Endothelial cell of umbilical vein (primary cell): ENCODE data around the gene ACLY. TPM values are rescaled to one million over a fixed set of nuclear protein-coding genes. Genes with fewer than 3 reads are reported as not detected.

ENCODE experiments used
- BruUV-seq: library from RNA; stranded (reverse); fragments of 400-500 nt; replicated peaks from 2 replicates; lab custom pipeline; 2021; lab: Mats Ljungman, UMichigan
- CTCF ChIA-PET: fragments of 300-600, 350-600 bp; sonication (Branson Sonifier 250); formaldehyde crosslinking; loops from one replicate; lab custom pipeline; 2021; ENCODE audit warnings: antibody characterized with exemption, inconsistent platforms; lab: Charles Lee
- POLR2A ChIA-PET: fragments of 300-600, 350-600 bp; sonication (Branson Sonifier 250); formaldehyde crosslinking; loops from one replicate; lab custom pipeline; 2021; ENCODE audit warnings: antibody characterized with exemption, inconsistent platforms; lab: Charles Lee
- DNase-seq: peaks from one replicate; pipeline ENCODE4 v3.0.0-alpha.2; 2011; ENCODE audit warnings: low read depth, low spot score
- FAIRE-seq: peaks from 2 replicates; lab custom pipeline; 2011; peaks lifted over from hg19 to GRCh38; lab: Jason Lieb, UNC
- H2AFZ ChIP-seq: 2 replicates; pipeline ENCODE4 v1.6.0; 2012; ENCODE audit warnings: low read depth, low read length, control low read depth, inconsistent platforms
- H3K27ac ChIP-seq: 2 replicates; pipeline ENCODE4 v1.5.1; 2011; ENCODE audit warnings: low read depth, mild to moderate bottlenecking, control low read depth, low read length, moderate library complexity; ENCODE audit not compliant: insufficient read depth
- H3K27me3 ChIP-seq, 2 experiments: 2 replicates each; pipeline versions ENCODE4 v1.6.0 to v1.6.1; 2011; ENCODE audit warnings: low read length in 2 of 2, mixed read lengths in 1 of 2; ENCODE audit not compliant: control insufficient read depth in 2 of 2, insufficient read depth in 2 of 2
- H3K36me3 ChIP-seq, 2 experiments: 2 replicates in 1 of 2; 3 replicates in 1 of 2; pipeline ENCODE4 v1.5.1; 2011; ENCODE audit warnings: low read length in 2 of 2, mild to moderate bottlenecking in 1 of 2, moderate library complexity in 1 of 2; ENCODE audit not compliant: control insufficient read depth in 2 of 2, insufficient read depth in 2 of 2; ENCODE audit errors: extremely low read depth in 1 of 2
- H3K4me1 ChIP-seq: 3 replicates; pipeline ENCODE4 v1.5.1; 2011; ENCODE audit warnings: mild to moderate bottlenecking, low read length; ENCODE audit not compliant: control insufficient read depth, insufficient read depth; ENCODE audit errors: extremely low read depth
- H3K4me2 ChIP-seq: 2 replicates; pipeline ENCODE4 v1.6.1; 2011; ENCODE audit warnings: low read length, control low read depth, mixed read lengths; ENCODE audit not compliant: insufficient read depth
- H3K4me3 ChIP-seq, 3 experiments: fragments of 200-600 bp in 1 of 3; sonication (generic), shearing (Covaris generic) in 1 of 3; replicated peaks in 1 of 3; 2 replicates each; pipeline ENCODE4 v1.5.1; 2011 to 2016; ENCODE audit warnings: control low read depth in 3 of 3, low read length in 3 of 3, mild to moderate bottlenecking in 2 of 3, inconsistent platforms in 1 of 3, low read depth in 1 of 3, moderate library complexity in 1 of 3; ENCODE audit not compliant: insufficient read depth in 1 of 3
- H3K79me2 ChIP-seq: 2 replicates; pipeline ENCODE4 v1.6.0; 2012; ENCODE audit warnings: low read length, inconsistent platforms; ENCODE audit not compliant: control insufficient read depth, insufficient read depth
- H3K9ac ChIP-seq: replicated peaks from 2 replicates; pipeline ENCODE3; 2011; ENCODE audit warnings: low read length, control low read depth; ENCODE audit not compliant: insufficient read depth; ENCODE audit errors: extremely low read depth
- H3K9me1 ChIP-seq: replicated peaks from 3 replicates; pipeline ENCODE4 v1.6.0; 2011; ENCODE audit warnings: mild to moderate bottlenecking, low read length; ENCODE audit not compliant: control insufficient read depth, insufficient read depth; ENCODE audit errors: extremely low read depth
- H3K9me3 ChIP-seq: replicated peaks from 2 replicates; pipeline ENCODE4 v1.5.1; 2012; ENCODE audit warnings: low read length, inconsistent platforms; ENCODE audit not compliant: control insufficient read depth, insufficient read depth
- H4K20me1 ChIP-seq: replicated peaks from 2 replicates; pipeline ENCODE3; 2011; ENCODE audit warnings: mild to moderate bottlenecking, low read length; ENCODE audit not compliant: control insufficient read depth, insufficient read depth; ENCODE audit errors: extremely low read depth
- CTCF ChIP-seq, 2 donors: IDR thresholded peaks; 1 replicate in 1 of 2; 2 replicates in 1 of 2; pipeline ENCODE4 v1.5.1; 2011; ENCODE audit warnings: low read length in 2 of 2, mild to moderate bottlenecking in 2 of 2, moderate library complexity in 2 of 2, control low read depth in 1 of 2, inconsistent platforms in 1 of 2, low read depth in 1 of 2; ENCODE audit not compliant: insufficient read depth in 1 of 2; ENCODE audit errors: extremely low read depth in 1 of 2
- EZH2 ChIP-seq: IDR thresholded peaks from 2 replicates; pipeline ENCODE4 v1.6.1; 2012; ENCODE audit warnings: borderline replicate concordance, low read depth, mild to moderate bottlenecking, moderate library complexity, low read length, inconsistent platforms; ENCODE audit not compliant: severe bottlenecking
- FOS ChIP-seq: IDR thresholded peaks from 2 replicates; pipeline ENCODE4 v1.6.1; 2011; ENCODE audit warnings: mild to moderate bottlenecking, low read length, moderate library complexity, borderline replicate concordance; ENCODE audit not compliant: insufficient read depth
- GATA2 ChIP-seq: IDR thresholded peaks from 2 replicates; pipeline ENCODE4 v1.7.0; 2011; ENCODE audit warnings: low read depth, mild to moderate bottlenecking, moderate library complexity, mixed read lengths, low read length; ENCODE audit not compliant: insufficient read length, insufficient read depth
- JUN ChIP-seq: IDR thresholded peaks from 2 replicates; pipeline ENCODE4 v1.6.1; 2011; ENCODE audit warnings: borderline replicate concordance, low read depth; ENCODE audit not compliant: insufficient read length, insufficient read depth
- MAX ChIP-seq: IDR thresholded peaks from 2 replicates; pipeline ENCODE4 v1.6.1; 2011; ENCODE audit not compliant: insufficient read depth, insufficient read length
- MYC ChIP-seq: IDR thresholded peaks from one replicate; pipeline ENCODE4 v1.6.1; 2011; ENCODE audit warnings: mild to moderate bottlenecking, low read depth, low read length
- POLR2A ChIP-seq: IDR thresholded peaks from 2 replicates; pipeline ENCODE4 v1.6.1; 2012; ENCODE audit warnings: low read depth, mild to moderate bottlenecking, control low read depth, low read length
- POLR2AphosphoS5 ChIP-seq: IDR thresholded peaks from 2 replicates; pipeline ENCODE4 v1.6.1; 2012; ENCODE audit warnings: low read depth, mild to moderate bottlenecking, control low read depth, low read length, moderate library complexity; ENCODE audit not compliant: insufficient read depth
- dilution Hi-C: fragments of 300-500 bp; cut with MboI; formaldehyde crosslinking; loops from one replicate; pipeline ENCODE4 v1.15.0; 2019; ENCODE audit warnings: low sequenced_read_pairs; ENCODE audit not compliant: extremely low pct_ligation_motif_present
- intact Hi-C: fragments of 100-400 bp; cut with micrococcal nuclease; formaldehyde crosslinking; loops from one replicate; pipeline ENCODE4 v1.10.0; 2022
- polyA plus RNA-seq, 4 experiments: library from polyadenylated mRNA; depleted of rRNA in 3 of 4; stranded (reverse) in 3 of 4; unstranded in 1 of 4; fragments of >200 nt; gene quantifications; 2 replicates each; pipeline versions ENCODE4 v1.2.1 to v1.2.3, GENCODE V29; 2011 to 2012; ENCODE audit warnings: missing spikeins in 1 of 4
- total RNA-seq: library from RNA; stranded (reverse); gene quantifications from 2 replicates; pipeline ENCODE4 v1.2.3, GENCODE V29; 2021

The ACLY gene
- total and polyA plus RNA-seq, 2 donors (not counting 3 experiments of a cell fraction or from before 2014, with no cell fraction given): 174 to 324 TPM

- intact Hi-C loops (no loop called here), dilution Hi-C loops (no loop called here)
- no peaks in the 10 kb centered on the region for H4K20me1 ChIP-seq
- H3K4me2 ChIP-seq: no peak overlapping the region
- ChIA-PET CTCF (interaction anchor here (1.3 kb wide), 1 partner anchor 44 kb away, joined by 3 read pairs; no protein-coding TSS in a partner anchor), POLR2A (no interaction called here)
- H2AFZ ChIP-seq: no peak overlapping the region
- H3K9me1 ChIP-seq: no peaks in the 10 kb centered on the region
- H3K27me3 ChIP-seq: no peaks in the 10 kb centered on the region
- TF ChIP-seq POLR2A: no peak
- TF ChIP-seq POLR2AphosphoS5: no peak
- no peak for TF ChIP-seq EZH2
- no peak overlapping the region for H3K27ac ChIP-seq
- peaks cover 20% of the 10 kb centered on the region for H3K4me1 ChIP-seq
- DNase-seq (no peak), FAIRE-seq (no peak)
- BruUV-seq: no TSS peak
- H3K9me3 ChIP-seq: no peaks in the 10 kb centered on the region
- peaks cover 22 to 23% of the 10 kb centered on the region in 2 experiments for H3K36me3 ChIP-seq
- peaks cover 78% of the 10 kb centered on the region for H3K79me2 ChIP-seq
- no peak overlapping the region for H3K9ac ChIP-seq
- H3K4me3 ChIP-seq: no peak overlapping the region
These were observed 3.2 kb downstream of the ACLY start for GRCh38 chr17:41915566-41915965.

DNA sequence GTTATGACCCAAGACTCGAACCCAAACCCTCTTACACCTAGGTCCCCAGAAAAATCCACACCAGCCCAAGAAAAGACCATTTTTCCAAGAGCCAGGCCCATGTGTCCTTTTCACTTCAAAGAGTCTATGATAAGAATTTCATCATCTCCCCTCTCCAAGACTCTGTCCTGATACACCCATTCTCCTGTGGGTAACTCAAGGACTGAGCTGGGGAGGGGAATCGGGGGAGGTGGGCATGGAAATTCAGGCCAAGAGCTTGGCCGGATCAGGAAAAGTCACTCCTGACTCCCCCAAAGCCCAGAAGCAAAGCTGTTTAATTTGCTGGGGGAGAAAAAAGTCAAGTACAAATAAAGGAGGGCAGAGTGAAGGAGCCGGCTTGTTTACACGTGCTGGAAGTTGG is 3.7 kb downstream of the ACLY start:
- FAIRE-seq (no peak), DNase-seq (no peak)
- Histone ChIP-seq H3K9ac (no peak overlapping the region), H3K36me3 (peaks cover 25 to 28% of the 10 kb centered on the region in 2 experiments), H3K9me1 (no peaks in the 10 kb centered on the region), H3K27me3 (no peaks in the 10 kb centered on the region), H3K4me1 (peaks cover 20% of the 10 kb centered on the region), H3K79me2 (peaks cover 80% of the 10 kb centered on the region), H2AFZ (no peak overlapping the region), H3K4me3 (no peak overlapping the region), H3K27ac (no peak overlapping the region), H3K4me2 (no peak overlapping the region), H3K9me3 (no peaks in the 10 kb centered on the region), H4K20me1 (no peaks in the 10 kb centered on the region)
- intact Hi-C loops (no loop called here), dilution Hi-C loops (no loop called here)
- BruUV-seq: no TSS peak
- TF ChIP-seq CTCF (IDR thresholded peaks at IDR 0.05; ENCODE audit: extremely low read depth in 1 of 2, insufficient read depth in 1 of 2, low read depth in 1 of 2, low read length in 2 of 2): no peak
- no peak for TF ChIP-seq EZH2
- no peak for TF ChIP-seq MYC
- no peak for TF ChIP-seq MAX
- no peak for TF ChIP-seq JUN
- no peak for TF ChIP-seq FOS
- TF ChIP-seq POLR2AphosphoS5: no peak
- TF ChIP-seq GATA2: no peak
- TF ChIP-seq POLR2A: no peak
- POLR2A ChIA-PET: no interaction called here
- CTCF ChIA-PET: interaction anchor here (1.3 kb wide), 1 partner anchor 44 kb away, joined by 3 read pairs; no protein-coding TSS in a partner anchor
